K562 (cell line): ENCODE measurements around the gene LSP1. TPM values are rescaled to one million over a fixed set of nuclear protein-coding genes. Genes with fewer than 3 reads are reported as not detected.

Source experiments
- ATAC-seq: fragments of 200-7000 bp; cut with Tn5 transposase; 3 replicates; pipeline ENCODE4 v1.9.1; 2020; ENCODE audit warnings: moderate library complexity
- BruUV-seq: library from RNA; stranded (reverse); fragments of 400-500 nt; replicated peaks from 2 replicates; lab custom pipeline; 2021; lab: Mats Ljungman, UMichigan
- CTCF ChIA-PET: fragments of 300-600 bp; formaldehyde crosslinking; extraction: SDS; loops from one replicate; lab custom pipeline; 2021; ENCODE audit warnings: low intra/inter-chr PET ratio; lab: Yijun Ruan, JAX
- POLR2A ChIA-PET: fragments of 300-600, 350-650 bp; sonication (Branson Sonifier 250); formaldehyde crosslinking; extraction: SDS; loops from one replicate; lab custom pipeline; 2021; ENCODE audit warnings: antibody characterized with exemption, inconsistent platforms; lab: Yijun Ruan, JAX
- DNase-seq, 4 experiments: peaks; one replicate each; pipeline versions ENCODE4 v3.0.0 to v3.0.0-alpha.2; 2011 to 2018; ENCODE audit warnings: low spot score in 3 of 4, mixed read lengths in 3 of 4; ENCODE audit errors: extremely low read depth in 1 of 4
- FAIRE-seq: peaks from 2 replicates; lab custom pipeline; 2011; peaks lifted over from hg19 to GRCh38; lab: Jason Lieb, UNC
- H2AFZ ChIP-seq: 2 replicates; pipeline ENCODE4 v1.6.0; 2011; ENCODE audit warnings: low read depth, low read length, control low read depth, inconsistent platforms
- H3K27ac ChIP-seq: fragments of 200-600 bp; 3 replicates; pipeline ENCODE4 v1.8.0; 2011; ENCODE audit warnings: low read depth, mild to moderate bottlenecking, control low read depth, inconsistent platforms, low read length, moderate library complexity, mixed read lengths; ENCODE audit errors: extremely low read depth
- H3K27me3 ChIP-seq, 2 experiments: fragments of 300-600 bp in 1 of 2; 2 replicates in 1 of 2; 3 replicates in 1 of 2; pipeline versions ENCODE4 v1.6.0 to v1.8.0; 2011; ENCODE audit warnings: inconsistent platforms in 2 of 2, low read length in 2 of 2, mild to moderate bottlenecking in 1 of 2, mixed read lengths in 1 of 2, moderate library complexity in 1 of 2; ENCODE audit not compliant: control insufficient read depth in 2 of 2, insufficient read depth in 2 of 2
- H3K36me3 ChIP-seq: fragments of 300-600 bp; 3 replicates; pipeline ENCODE4 v1.8.0; 2011; ENCODE audit warnings: mild to moderate bottlenecking, low read length, inconsistent platforms; ENCODE audit not compliant: control insufficient read depth, insufficient read depth
- H3K4me1 ChIP-seq, 2 experiments: fragments of 200-600 bp in 1 of 2; replicated peaks in 1 of 2; 2 replicates in 1 of 2; 3 replicates in 1 of 2; pipeline versions ENCODE4 v1.5.1 to v1.8.0; 2011; ENCODE audit warnings: inconsistent platforms in 2 of 2, low read length in 2 of 2, mild to moderate bottlenecking in 1 of 2, mixed read lengths in 1 of 2, moderate library complexity in 1 of 2; ENCODE audit not compliant: control insufficient read depth in 2 of 2, insufficient read depth in 2 of 2
- H3K4me2 ChIP-seq: 2 replicates; pipeline ENCODE4 v1.6.1; 2011; ENCODE audit warnings: low read length, control low read depth, inconsistent platforms, mixed read lengths; ENCODE audit not compliant: insufficient read depth
- H3K4me3 ChIP-seq: fragments of 200-600 bp; sonication (generic), shearing (Covaris generic); 2 replicates; pipeline ENCODE4 v1.5.1; 2016; ENCODE audit warnings: control low read depth, inconsistent platforms
- H3K79me2 ChIP-seq: fragments of 200-600 bp; 3 replicates; pipeline ENCODE4 v1.8.0; 2011; ENCODE audit warnings: low read length, inconsistent platforms; ENCODE audit not compliant: control insufficient read depth, insufficient read depth
- H3K9ac ChIP-seq, 2 experiments: 2 replicates each; pipeline versions ENCODE4 v1.6.0 to v1.6.1; 2011; ENCODE audit warnings: low read depth in 2 of 2, low read length in 2 of 2, control low read depth in 1 of 2, inconsistent platforms in 1 of 2, mild to moderate bottlenecking in 1 of 2, mixed read lengths in 1 of 2; ENCODE audit not compliant: insufficient read depth in 1 of 2
- H3K9me1 ChIP-seq: one replicate; pipeline ENCODE4 v1.6.0; 2011; ENCODE audit warnings: inconsistent platforms, mild to moderate bottlenecking, low read length, moderate library complexity; ENCODE audit not compliant: control insufficient read depth, insufficient read depth
- H3K9me3 ChIP-seq: replicated peaks from 2 replicates; pipeline ENCODE4 v1.5.1; 2011; ENCODE audit warnings: low read depth, low read length, inconsistent platforms; ENCODE audit not compliant: control insufficient read depth, insufficient read depth
- H4K20me1 ChIP-seq: replicated peaks from 2 replicates; pipeline ENCODE4 v1.6.1; 2011; ENCODE audit warnings: low read length, inconsistent platforms, mixed read lengths; ENCODE audit not compliant: control insufficient read depth, insufficient read depth
- AFF4 ChIP-seq: sonication (generic); formaldehyde crosslinking; IDR thresholded peaks from 2 replicates; pipeline ENCODE4 v1.8.0; 2023; ENCODE audit warnings: mild to moderate bottlenecking, missing genetic modification reagents
- DPF2 ChIP-seq: fragments of 450-650 bp; IDR thresholded peaks from 2 replicates; pipeline ENCODE4 v1.6.1; 2016
- KLF13 ChIP-seq: fragments of 450-650 bp; IDR thresholded peaks from 2 replicates; pipeline ENCODE4 v1.6.1; 2016; ENCODE audit warnings: missing genetic modification characterization, low read depth, mild to moderate bottlenecking, missing compliant biosample characterization, moderate library complexity, borderline replicate concordance
- PYGO2 ChIP-seq: fragments of 450-650 bp; IDR thresholded peaks from 2 replicates; pipeline ENCODE4 v1.6.1; 2016; ENCODE audit warnings: mild to moderate bottlenecking, missing genetic modification characterization, moderate library complexity, missing compliant biosample characterization
- ZNF124 ChIP-seq: sonication (generic); formaldehyde crosslinking; IDR thresholded peaks from 2 replicates; pipeline ENCODE4 v1.8.1; 2022; ENCODE audit warnings: missing genetic modification reagents
- ZNF76 ChIP-seq: fragments of 250-450 bp; sonication (Bioruptor Pico); IDR thresholded peaks from 2 replicates; pipeline ENCODE4 v1.4.0; 2020; ENCODE audit warnings: mild to moderate bottlenecking, moderate library complexity, borderline replicate concordance
- WGBS: fragments of 100-300 bp; shearing (Covaris generic); methylation state at CpG from one replicate; pipeline ENCODE4 v1.1.6; 2016; ENCODE audit warnings: low coverage, mixed read lengths; ENCODE audit not compliant: insufficient coverage; ENCODE audit errors: missing lambda C conversion rate; 5-methylcytosine and 5-hydroxymethylcytosine counted together
- in situ Hi-C: fragments of 300-500 bp; cut with MboI; formaldehyde crosslinking; loops from 4 replicates; pipeline ENCODE4 v1.15.0; 2018; ENCODE audit warnings: inconsistent platforms, mixed read lengths
- intact Hi-C: fragments of 100-400 bp; cut with micrococcal nuclease; formaldehyde crosslinking; loops from 2 replicates; pipeline ENCODE4 v1.14.2; 2022
- polyA plus RNA-seq, 8 experiments: library from polyadenylated mRNA; depleted of rRNA in 4 of 8; stranded (reverse) in 5 of 8; unstranded in 3 of 8; fragments of >200 nt; fragmentation: Nextera tagmentation in 2 of 8; fragmentation: Illumina TruSeq in 1 of 8; extraction: Ambion mirVana in 2 of 8; extraction: Trizol in 1 of 8; gene quantifications; 2 replicates each; pipeline versions ENCODE4 v1.2.1 to v1.2.3, GENCODE V29; 2011 to 2014; ENCODE audit warnings: inconsistent platforms in 1 of 8, missing spikeins in 1 of 8
- total RNA-seq, 7 experiments: library from RNA; depleted of rRNA in 6 of 7; stranded (reverse); fragments of >200 nt in 6 of 7; fragmentation: Illumina TruSeq in 2 of 7; extraction: Trizol in 2 of 7; gene quantifications; 2 replicates each; pipeline versions ENCODE4 v1.2.1 to v1.2.3, GENCODE V29; 2011 to 2021; ENCODE audit warnings: low replicate concordance in 1 of 7

The LSP1 gene
- total and polyA plus RNA-seq, 9 of the 15 experiments (the other 6 are each of a cell fraction or from before 2014, with no cell fraction given), result 0.08 to 2.9 (median 0.65) TPM; not detected in 2

GRCh38 chr11:1928470-1928890, 75.6 kb downstream of the LSP1 start:
- H3K79me2 ChIP-seq, result no peaks in the 10 kb centered on the region
- ATAC-seq, result no peak
- in situ Hi-C loops (no loop called here), intact Hi-C loops (no loop called here)
- H3K9me1 ChIP-seq, result no peaks in the 10 kb centered on the region
- no peak overlapping the region for H3K9ac ChIP-seq
- POLR2A ChIA-PET, result no interaction called here
- H4K20me1 ChIP-seq, result peaks cover 19% of the 10 kb centered on the region; the same call in 1 of the 2 replicates
- no peaks in the 10 kb centered on the region for H3K36me3 ChIP-seq
- no peak overlapping the region for H3K4me3 ChIP-seq
- H3K4me2 ChIP-seq, result no peak overlapping the region
- H3K9me3 ChIP-seq, result no peaks in the 10 kb centered on the region
- no peak overlapping the region for H3K27ac ChIP-seq
- 7% methylated on average over 7 of the region's 13 CpGs for WGBS
- BruUV-seq, result no TSS peak
- H2AFZ ChIP-seq, result no peak overlapping the region
- CTCF ChIA-PET, result no interaction called here
- FAIRE-seq, result no peak
- peaks cover 32 to 82% of the 10 kb centered on the region in 2 experiments; a peak in 4 of 5 replicates for H3K27me3 ChIP-seq
- TF ChIP-seq PYGO2 (tag) (no peak), ZNF76 (no peak), AFF4 (CRISPR knock-in tag) (no peak), ZNF124 (CRISPR knock-in tag) (no peak), DPF2 (no peak), KLF13 (no peak)
- peaks cover 0 to 44% of the 10 kb centered on the region in 2 experiments; a peak in 2 of 5 replicates for H3K4me1 ChIP-seq
- no peak for DNase-seq
